ENCODE measurements around the gene RING1. TPM values are rescaled to one million over a fixed set of nuclear protein-coding genes. Genes with fewer than 3 reads are reported as not detected.

The RING1 gene
- total RNA-seq, 1 experiment from 2014 or later = 45.9 TPM

DNA sequence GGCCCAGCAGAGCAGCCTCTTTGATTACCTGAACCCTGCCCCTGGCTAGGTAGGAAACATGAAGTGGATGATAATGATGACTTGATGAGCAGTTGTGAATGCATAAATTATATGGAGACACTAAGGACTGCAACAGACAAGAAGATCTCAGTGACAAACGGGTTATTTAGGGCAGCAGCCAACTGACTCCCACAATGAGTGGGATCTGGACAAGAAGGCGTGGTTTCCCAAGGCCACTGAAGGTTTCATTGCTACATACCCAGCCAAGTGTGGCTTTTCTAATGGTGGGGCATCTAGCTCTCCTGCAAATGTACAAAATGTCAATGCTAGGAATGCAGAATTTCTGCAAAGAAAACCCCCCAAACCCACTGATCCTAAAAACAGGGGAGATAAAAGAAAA lies 29.4 kb downstream of the RING1 start:
- intact Hi-C loops (cut with micrococcal nuclease) = no loop called here
- Histone ChIP-seq H3K9me2 (ENCODE audit: insufficient read depth) (no peaks in the 10 kb centered on the region), H3K36me3 (ENCODE audit: control insufficient read depth in 1 of 2, insufficient read depth in 2 of 2, low read length in 2 of 2) (no peaks in the 10 kb centered on the region), H3K9me3 (ENCODE audit: control insufficient read depth in 1 of 2, insufficient read depth in 1 of 2, low read depth in 1 of 2, low read length in 2 of 2) (no peaks in the 10 kb centered on the region), H3K27me3 (ENCODE audit: insufficient read depth, low read length) (no peaks in the 10 kb centered on the region; the same call in 1 of the 2 replicates), H3K27ac (ENCODE audit: low read depth, low read length) (no peak overlapping the region), H4K20me1 (ENCODE audit: insufficient read depth) (no peaks in the 10 kb centered on the region), H3K4me1 (ENCODE audit: control insufficient read depth in 1 of 2, insufficient read depth in 2 of 2, low read length in 2 of 2) (no peaks in the 10 kb centered on the region), H3K9ac (ENCODE audit: low read length) (no peak overlapping the region), H3K4me3 (replicated peaks in 1 of 2; ENCODE audit: low read depth in 1 of 2, low read length in 2 of 2) (no peak overlapping the region), H2AFZ (ENCODE audit: low read depth, low read length, poor library complexity, severe bottlenecking) (no peak overlapping the region), H3K4me2 (ENCODE audit: low read length) (no peak overlapping the region), H3K79me2 (ENCODE audit: insufficient read depth, low read length) (no peaks in the 10 kb centered on the region)
- ATAC-seq (no peak), DNase-seq (ENCODE audit: low read depth, low spot score) (no peak)
- POLR2A ChIA-PET = no interaction called here
- CTCF ChIA-PET = interaction anchor here (1.1 to 1.6 kb wide), 2 partner anchors 9 to 11 kb away, joined by 3 to 5 read pairs; no protein-coding TSS in a partner anchor
- no TSS peak for BruUV-seq (replicated peaks)
- RAD21 ChIA-PET (ENCODE audit: low non-redundant PET in 1 of 2, low total read pairs in 2 of 2, uncharacterized antibody in 2 of 2, unreplicated experiment in 2 of 2) = no interaction called here
- TF ChIP-seq JUND (IDR thresholded peaks at IDR 0.05) (no peak), EZH2phosphoT487 (IDR thresholded peaks at IDR 0.05; ENCODE audit: borderline replicate concordance) (no peak)

DNA sequence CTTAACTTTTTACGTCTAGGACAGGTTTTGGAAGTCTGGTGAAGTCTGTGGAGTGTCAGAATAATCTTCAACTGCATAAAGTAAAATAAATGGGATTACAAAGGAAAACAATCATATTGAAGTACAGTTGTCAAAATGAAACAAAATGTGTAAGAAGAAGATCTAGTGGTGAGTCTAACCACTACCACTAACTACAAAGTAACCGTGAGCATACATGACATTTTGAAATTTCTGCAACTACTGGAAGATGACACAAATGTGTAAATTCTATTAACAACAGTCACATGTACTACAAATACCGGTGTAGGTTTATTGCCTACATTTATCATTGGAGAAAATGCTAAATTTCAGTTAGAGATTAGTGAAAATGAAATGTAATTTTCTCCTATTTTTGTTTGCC lies 33.7 kb downstream of the RING1 start:
- no TSS peak for BruUV-seq (replicated peaks)
- no peaks in the 10 kb centered on the region for H3K27me3 ChIP-seq (ENCODE audit: insufficient read depth, low read length)
- no peaks in the 10 kb centered on the region for H3K9me2 ChIP-seq (ENCODE audit: insufficient read depth)
- no peak overlapping the region for H3K4me3 ChIP-seq (replicated peaks in 1 of 2; ENCODE audit: low read depth in 1 of 2, low read length in 2 of 2)
- TF ChIP-seq TCF7L2 (IDR thresholded peaks at IDR 0.05; ENCODE audit: borderline replicate concordance, extremely low read depth, insufficient read depth, insufficient read length) = no peak
- TF ChIP-seq, protein P1, sequence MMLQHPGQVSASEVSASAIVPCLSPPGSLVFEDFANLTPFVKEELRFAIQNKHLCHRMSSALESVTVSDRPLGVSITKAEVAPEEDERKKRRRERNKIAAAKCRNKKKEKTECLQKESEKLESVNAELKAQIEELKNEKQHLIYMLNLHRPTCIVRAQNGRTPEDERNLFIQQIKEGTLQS (IDR thresholded peaks at IDR 0.05) = no peak
- TF ChIP-seq EZH2phosphoT487 (IDR thresholded peaks at IDR 0.05; ENCODE audit: borderline replicate concordance) = no peak
- no peak for TF ChIP-seq POLR2A (IDR thresholded peaks at IDR 0.05; ENCODE audit: borderline replicate concordance, extremely low read depth, insufficient read depth, insufficient read length)
- no peak for TF ChIP-seq FOSL1 (IDR thresholded peaks at IDR 0.05; ENCODE audit: low read depth)
- TF ChIP-seq POLR2AphosphoS5 (IDR thresholded peaks at IDR 0.05; ENCODE audit: low read depth, low read length) = no peak
- no peak overlapping the region for H2AFZ ChIP-seq (ENCODE audit: low read depth, low read length, poor library complexity, severe bottlenecking)
- H4K20me1 ChIP-seq (ENCODE audit: insufficient read depth) = no peaks in the 10 kb centered on the region
- CTCF ChIA-PET = interaction anchor here (1.2 kb wide), 1 partner anchor 8 kb away, joined by 3 read pairs; no protein-coding TSS in a partner anchor
- POLR2A ChIA-PET = no interaction called here
- H3K4me1 ChIP-seq (ENCODE audit: control insufficient read depth in 1 of 2, insufficient read depth in 2 of 2, low read length in 2 of 2) = peaks cover 2 to 4% of the 10 kb centered on the region in 2 experiments; a peak in 2 of 4 replicates
- no peaks in the 10 kb centered on the region for H3K36me3 ChIP-seq (ENCODE audit: control insufficient read depth in 1 of 2, insufficient read depth in 2 of 2, low read length in 2 of 2)
- ATAC-seq = no peak
- RAD21 ChIA-PET (ENCODE audit: low non-redundant PET in 1 of 2, low total read pairs in 2 of 2, uncharacterized antibody in 2 of 2, unreplicated experiment in 2 of 2) = no interaction called here
- DNase-seq (ENCODE audit: low read depth, low spot score) = no peak
- no peak overlapping the region for H3K27ac ChIP-seq (ENCODE audit: low read depth, low read length)
- H3K9me3 ChIP-seq (ENCODE audit: control insufficient read depth in 1 of 2, insufficient read depth in 1 of 2, low read depth in 1 of 2, low read length in 2 of 2) = no peaks in the 10 kb centered on the region
- no peaks in the 10 kb centered on the region for H3K79me2 ChIP-seq (ENCODE audit: insufficient read depth, low read length)
- intact Hi-C loops (cut with micrococcal nuclease) = no loop called here
- H3K9ac ChIP-seq (ENCODE audit: low read length) = no peak overlapping the region
- no peak overlapping the region for H3K4me2 ChIP-seq (ENCODE audit: low read length)

Measured in HCT116 (cell line).